Keratinocyte (primary cell): ENCODE results near the gene CACNA1C. TPM values are rescaled to one million over a fixed set of nuclear protein-coding genes. Genes with fewer than 3 reads are reported as not detected.

Experiments
- DNase-seq: peaks from one replicate; pipeline ENCODE4 v3.0.0-alpha.2; 2011; ENCODE audit warnings: low read depth, missing footprints, low spot score
- FAIRE-seq: peaks from 2 replicates; lab custom pipeline; 2011; peaks lifted over from hg19 to GRCh38; lab: Jason Lieb, UNC
- H2AFZ ChIP-seq: 2 replicates; pipeline ENCODE4 v1.6.0; 2012; ENCODE audit warnings: low read length, control low read depth, inconsistent platforms; ENCODE audit not compliant: control insufficient read depth
- H3K27ac ChIP-seq: 2 replicates; pipeline ENCODE4 v1.5.1; 2011; ENCODE audit warnings: low read length; ENCODE audit not compliant: control insufficient read depth, insufficient read depth
- H3K27me3 ChIP-seq: 3 replicates; pipeline ENCODE4 v1.6.0; 2011; ENCODE audit warnings: low read length; ENCODE audit not compliant: control insufficient read depth, insufficient read depth; ENCODE audit errors: extremely low read depth
- H3K36me3 ChIP-seq, 2 experiments: 2 replicates in 1 of 2; 3 replicates in 1 of 2; pipeline ENCODE4 v1.5.1; 2011; ENCODE audit warnings: low read length in 2 of 2, mild to moderate bottlenecking in 1 of 2; ENCODE audit not compliant: control insufficient read depth in 2 of 2, insufficient read depth in 2 of 2; ENCODE audit errors: extremely low read depth in 1 of 2
- H3K4me1 ChIP-seq: 3 replicates; pipeline ENCODE4 v1.5.1; 2011; ENCODE audit warnings: low read length; ENCODE audit not compliant: control insufficient read depth, insufficient read depth; ENCODE audit errors: extremely low read depth
- H3K4me2 ChIP-seq: 3 replicates; pipeline ENCODE4 v1.6.0; 2011; ENCODE audit warnings: low read depth, low read length; ENCODE audit not compliant: control insufficient read depth, insufficient read depth; ENCODE audit errors: extremely low read depth
- H3K4me3 ChIP-seq, 3 experiments: fragments of 200-600 bp in 1 of 3; sonication (generic) in 1 of 3; 2 replicates in 2 of 3; 3 replicates in 1 of 3; pipeline ENCODE4 v1.5.1; 2011 to 2016; ENCODE audit warnings: low read length in 3 of 3, mild to moderate bottlenecking in 3 of 3, control low read depth in 2 of 3, inconsistent platforms in 1 of 3, low read depth in 1 of 3, mixed read lengths in 1 of 3, mixed run types in 1 of 3, moderate library complexity in 1 of 3; ENCODE audit not compliant: control insufficient read depth in 2 of 3, insufficient read depth in 2 of 3; ENCODE audit errors: extremely low read depth in 1 of 3
- H3K79me2 ChIP-seq: 2 replicates; pipeline ENCODE4 v1.6.0; 2012; ENCODE audit warnings: low read length; ENCODE audit not compliant: control insufficient read depth, insufficient read depth
- H3K9ac ChIP-seq: 3 replicates; pipeline ENCODE4 v1.6.0; 2011; ENCODE audit warnings: low read length; ENCODE audit not compliant: control insufficient read depth, insufficient read depth; ENCODE audit errors: extremely low read depth
- H3K9me1 ChIP-seq: 3 replicates; pipeline ENCODE4 v1.6.0; 2011; ENCODE audit warnings: low read length; ENCODE audit not compliant: control insufficient read depth, insufficient read depth; ENCODE audit errors: extremely low read depth
- H3K9me3 ChIP-seq: 2 replicates; pipeline ENCODE4 v1.5.1; 2012; ENCODE audit warnings: low read depth, low read length; ENCODE audit not compliant: control insufficient read depth
- H4K20me1 ChIP-seq: 3 replicates; pipeline ENCODE4 v1.6.0; 2011; ENCODE audit warnings: low read length; ENCODE audit not compliant: control insufficient read depth, insufficient read depth; ENCODE audit errors: extremely low read depth
- EZH2 ChIP-seq: IDR thresholded peaks from one replicate; pipeline ENCODE4 v1.6.1; 2012; ENCODE audit warnings: inconsistent platforms, mild to moderate bottlenecking, low read length, moderate library complexity
- dilution Hi-C: fragments of 300-500 bp; cut with MboI; formaldehyde crosslinking; loops from one replicate; pipeline ENCODE4 v1.7.0; 2020; ENCODE audit warnings: low sequenced_read_pairs; ENCODE audit not compliant: extremely low pct_ligation_motif_present
- polyA plus RNA-seq, 5 experiments: library from polyadenylated mRNA; depleted of rRNA in 3 of 5; stranded (reverse) in 3 of 5; stranded (forward) in 1 of 5; unstranded in 1 of 5; fragments of >200 nt; gene quantifications; 1 replicate in 1 of 5; 2 replicates in 3 of 5; 3 replicates in 1 of 5; pipeline versions ENCODE4 v1.2.1 to v1.2.3, GENCODE V29; 2011 to 2012; ENCODE audit warnings: missing spikeins in 2 of 5, low read depth in 1 of 5, low replicate concordance in 1 of 5
- TF ChIP-seq, protein P1 (sequence below), 3 experiments: IDR thresholded peaks in 1 of 3; conservative IDR thresholded peaks in 1 of 3; optimal IDR thresholded peaks in 1 of 3; 2 replicates in 2 of 3; 3 replicates in 1 of 3; pipeline versions ENCODE3 to v1.5.1; 2011; ENCODE audit warnings: low read length in 3 of 3, mild to moderate bottlenecking in 3 of 3, moderate library complexity in 2 of 3, control low read depth in 1 of 3, inconsistent platforms in 1 of 3; ENCODE audit not compliant: insufficient read depth in 2 of 3; ENCODE audit errors: extremely low read depth in 1 of 3

The CACNA1C gene
- polyA plus RNA-seq, 1 donor (not counting 4 experiments of a cell fraction or from before 2014, with no cell fraction given) = not detected

GRCh38 chr12:2675776-2676175 lies 623.0 kb downstream of the CACNA1C start:
- Histone ChIP-seq H3K4me3 (no peak overlapping the region), H3K9me1 (no peaks in the 10 kb centered on the region), H3K27ac (no peak overlapping the region), H3K4me2 (no peak overlapping the region), H3K9ac (no peak overlapping the region), H3K27me3 (no peaks in the 10 kb centered on the region), H3K4me1 (no peaks in the 10 kb centered on the region), H3K79me2 (no peaks in the 10 kb centered on the region), H3K36me3 (no peaks in the 10 kb centered on the region), H2AFZ (no peak overlapping the region), H4K20me1 (peaks cover 2% of the 10 kb centered on the region), H3K9me3 (no peaks in the 10 kb centered on the region)
- no peak for FAIRE-seq
- no peak for TF ChIP-seq EZH2
- TF ChIP-seq, protein P1, sequence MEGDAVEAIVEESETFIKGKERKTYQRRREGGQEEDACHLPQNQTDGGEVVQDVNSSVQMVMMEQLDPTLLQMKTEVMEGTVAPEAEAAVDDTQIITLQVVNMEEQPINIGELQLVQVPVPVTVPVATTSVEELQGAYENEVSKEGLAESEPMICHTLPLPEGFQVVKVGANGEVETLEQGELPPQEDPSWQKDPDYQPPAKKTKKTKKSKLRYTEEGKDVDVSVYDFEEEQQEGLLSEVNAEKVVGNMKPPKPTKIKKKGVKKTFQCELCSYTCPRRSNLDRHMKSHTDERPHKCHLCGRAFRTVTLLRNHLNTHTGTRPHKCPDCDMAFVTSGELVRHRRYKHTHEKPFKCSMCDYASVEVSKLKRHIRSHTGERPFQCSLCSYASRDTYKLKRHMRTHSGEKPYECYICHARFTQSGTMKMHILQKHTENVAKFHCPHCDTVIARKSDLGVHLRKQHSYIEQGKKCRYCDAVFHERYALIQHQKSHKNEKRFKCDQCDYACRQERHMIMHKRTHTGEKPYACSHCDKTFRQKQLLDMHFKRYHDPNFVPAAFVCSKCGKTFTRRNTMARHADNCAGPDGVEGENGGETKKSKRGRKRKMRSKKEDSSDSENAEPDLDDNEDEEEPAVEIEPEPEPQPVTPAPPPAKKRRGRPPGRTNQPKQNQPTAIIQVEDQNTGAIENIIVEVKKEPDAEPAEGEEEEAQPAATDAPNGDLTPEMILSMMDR (optimal IDR thresholded peaks at IDR 0.05 in 1 of 3, IDR thresholded peaks at IDR 0.05 in 1 of 3, conservative IDR thresholded peaks at IDR 0.05 in 1 of 3; ENCODE audit: extremely low read depth in 1 of 3, insufficient read depth in 2 of 3, low read length in 3 of 3) = no peak
- dilution Hi-C loops = no loop called here
- no peak for DNase-seq

DNA sequence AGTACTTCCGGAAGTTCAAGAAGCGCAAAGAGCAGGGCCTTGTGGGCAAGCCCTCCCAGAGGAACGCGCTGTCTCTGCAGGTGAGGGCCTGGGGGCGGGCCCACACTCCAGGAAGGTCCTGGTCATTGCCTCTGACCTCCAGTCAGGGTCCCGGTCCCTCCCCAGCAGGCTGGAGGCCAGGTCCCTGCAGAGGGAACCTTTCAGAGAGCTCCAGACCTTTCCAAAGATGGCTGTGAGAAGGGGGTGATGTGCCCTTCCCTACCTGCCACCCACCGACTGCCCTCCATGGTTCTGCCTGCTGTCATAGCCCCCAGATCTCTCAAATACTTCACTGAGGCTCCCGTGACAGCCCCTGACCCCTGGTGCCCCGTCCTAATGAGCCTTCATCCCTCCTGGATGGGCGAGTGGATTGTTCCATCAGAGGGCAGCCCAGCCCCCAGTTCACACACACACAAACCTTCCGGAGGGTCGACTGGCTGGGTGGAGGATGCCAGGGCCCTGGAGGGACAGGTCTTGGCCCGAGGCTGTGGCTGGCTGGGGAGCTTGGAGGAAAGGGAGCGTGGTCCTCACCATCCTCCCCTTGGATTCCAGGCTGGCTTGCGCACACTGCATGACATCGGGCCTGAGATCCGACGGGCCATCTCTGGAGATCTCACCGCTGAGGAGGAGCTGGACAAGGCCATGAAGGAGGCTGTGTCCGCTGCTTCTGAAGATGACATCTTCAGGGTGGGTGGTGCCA lies 624.5 kb downstream of the CACNA1C start:
- no peak overlapping the region for H3K4me2 ChIP-seq
- no peak overlapping the region for H3K27ac ChIP-seq
- FAIRE-seq = no peak
- H3K9ac ChIP-seq = no peak overlapping the region
- no peaks in the 10 kb centered on the region for H3K27me3 ChIP-seq
- no peaks in the 10 kb centered on the region for H3K36me3 ChIP-seq
- no peak for TF ChIP-seq EZH2
- TF ChIP-seq, protein P1 (optimal IDR thresholded peaks at IDR 0.05 in 1 of 3, IDR thresholded peaks at IDR 0.05 in 1 of 3, conservative IDR thresholded peaks at IDR 0.05 in 1 of 3; ENCODE audit: extremely low read depth in 1 of 3, insufficient read depth in 2 of 3, low read length in 3 of 3) = no peak
- no peaks in the 10 kb centered on the region for H3K79me2 ChIP-seq
- no peak overlapping the region for H2AFZ ChIP-seq
- no peaks in the 10 kb centered on the region for H3K4me1 ChIP-seq
- dilution Hi-C loops = no loop called here
- DNase-seq = no peak
- H4K20me1 ChIP-seq = peaks cover 2% of the 10 kb centered on the region
- H3K4me3 ChIP-seq = no peak overlapping the region
- no peaks in the 10 kb centered on the region for H3K9me1 ChIP-seq
- no peaks in the 10 kb centered on the region for H3K9me3 ChIP-seq
